ENCODE results near the gene PNRC2. TPM values are rescaled to one million over a fixed set of nuclear protein-coding genes. Genes with fewer than 3 reads are reported as not detected.
A peak's percentile ranks its signal among the peaks of the same experiment; 100 is the strongest.

Gene PNRC2
- total and polyA plus RNA-seq, 10 of the 15 experiments (the other 5 are each of a cell fraction or from before 2014, with no cell fraction given): 106 to 205 (median 163) TPM

DNA sequence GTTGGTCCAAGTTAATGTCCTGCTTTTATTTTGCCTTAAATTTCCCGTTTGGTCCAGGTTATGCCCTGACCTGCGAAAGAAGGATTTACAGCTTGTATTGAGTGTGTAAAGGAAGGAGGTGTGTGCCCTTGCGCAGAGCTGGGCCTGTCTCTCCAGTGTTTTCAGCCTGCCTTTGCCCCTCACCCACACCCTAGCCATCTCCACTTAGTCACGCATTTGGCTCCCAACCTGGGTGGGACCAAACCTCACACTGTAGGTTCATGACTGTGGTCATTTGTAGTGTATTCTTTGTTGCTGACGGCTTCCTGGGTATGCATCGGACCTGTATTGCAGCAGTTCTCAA, 21.1 kb downstream of the PNRC2 start:
- H3K36me3 ChIP-seq (ENCODE audit: control insufficient read depth in 2 of 2, insufficient read depth in 2 of 2, low read length in 1 of 2): peaks cover 0 to 8% of the 10 kb centered on the region in 2 experiments; a peak in 3 of 4 replicates
- no peaks in the 10 kb centered on the region for H3K27me3 ChIP-seq (replicated peaks in 1 of 2; ENCODE audit: control insufficient read depth in 2 of 2, insufficient read depth in 2 of 2, low read length in 1 of 2)
- peak; percentile 70 for ATAC-seq
- H3K9me3 ChIP-seq (replicated peaks; ENCODE audit: control insufficient read depth, insufficient read depth, low read length): no peaks in the 10 kb centered on the region
- H3K4me2 ChIP-seq (ENCODE audit: control insufficient read depth, insufficient read depth): peak overlapping the region; percentile 100
- peaks cover 48% of the 10 kb centered on the region for H3K79me2 ChIP-seq (ENCODE audit: control insufficient read depth, insufficient read depth, low read length)
- H2AFZ ChIP-seq (ENCODE audit: control insufficient read depth, low read depth, low read length): peak overlapping the region; percentile 78
- ChIA-PET SMC1A (ENCODE audit: uncharacterized antibody, unreplicated experiment) (interaction anchor here (0.6 to 8.4 kb wide), 11 partner anchors 13 to 71 kb away, joined by 3 to 63 read pairs (median 5); partner anchors contain the start of gene PNRC2), CTCF (interaction anchor here (1.0 to 3.7 kb wide), 5 partner anchors 17 to 64 kb away, joined by 3 to 22 read pairs (median 6); no protein-coding TSS in a partner anchor), RAD21 (ENCODE audit: unreplicated experiment) (interaction anchor here (0.7 to 4.6 kb wide), 10 partner anchors 12 to 170 kb away, joined by 3 to 28 read pairs (median 4); no protein-coding TSS in a partner anchor), POLR2A (interaction anchor here (0.6 to 9.4 kb wide), 13 partner anchors 9 to 251 kb away, joined by 3 to 108 read pairs (median 6); partner anchors contain the start of gene PNRC2)
- H3K27ac ChIP-seq (ENCODE audit: control insufficient read depth, insufficient read depth): peak overlapping the region; percentile 98
- H3K4me1 ChIP-seq (ENCODE audit: control insufficient read depth, insufficient read depth, low read length): peaks cover 14% of the 10 kb centered on the region
- 15% methylated on average over 6 of the region's 6 CpGs for WGBS (ENCODE audit: insufficient coverage, insufficient replicate concordance, low lambda C conversion rate, missing lambda C conversion rate)
- intact Hi-C loops (cut with micrococcal nuclease; ENCODE audit: unreplicated experiment): loop anchor here (2.0 kb wide), 2 partner anchors 16 to 22 kb away; partner anchors contain the start of gene PNRC2
- H4K20me1 ChIP-seq (ENCODE audit: control insufficient read depth, insufficient read depth): peaks cover 3% of the 10 kb centered on the region; the same call in 1 of the 2 replicates
- TSS peak; percentile 100 for BruUV-seq (replicated peaks)
- no peak for DNase-seq (ENCODE audit: low read depth, low spot score)
- H3K4me3 ChIP-seq: peak overlapping the region; percentile 56
- in situ Hi-C loops (cut with MboI): no loop called here
- peak overlapping the region; percentile 99 for H3K9ac ChIP-seq (ENCODE audit: control insufficient read depth, insufficient read depth, low read length)
- FAIRE-seq: peak; percentile 44
- TF ChIP-seq ZSCAN29 (IDR thresholded peaks at IDR 0.05): no peak
- TF ChIP-seq, protein P1, sequence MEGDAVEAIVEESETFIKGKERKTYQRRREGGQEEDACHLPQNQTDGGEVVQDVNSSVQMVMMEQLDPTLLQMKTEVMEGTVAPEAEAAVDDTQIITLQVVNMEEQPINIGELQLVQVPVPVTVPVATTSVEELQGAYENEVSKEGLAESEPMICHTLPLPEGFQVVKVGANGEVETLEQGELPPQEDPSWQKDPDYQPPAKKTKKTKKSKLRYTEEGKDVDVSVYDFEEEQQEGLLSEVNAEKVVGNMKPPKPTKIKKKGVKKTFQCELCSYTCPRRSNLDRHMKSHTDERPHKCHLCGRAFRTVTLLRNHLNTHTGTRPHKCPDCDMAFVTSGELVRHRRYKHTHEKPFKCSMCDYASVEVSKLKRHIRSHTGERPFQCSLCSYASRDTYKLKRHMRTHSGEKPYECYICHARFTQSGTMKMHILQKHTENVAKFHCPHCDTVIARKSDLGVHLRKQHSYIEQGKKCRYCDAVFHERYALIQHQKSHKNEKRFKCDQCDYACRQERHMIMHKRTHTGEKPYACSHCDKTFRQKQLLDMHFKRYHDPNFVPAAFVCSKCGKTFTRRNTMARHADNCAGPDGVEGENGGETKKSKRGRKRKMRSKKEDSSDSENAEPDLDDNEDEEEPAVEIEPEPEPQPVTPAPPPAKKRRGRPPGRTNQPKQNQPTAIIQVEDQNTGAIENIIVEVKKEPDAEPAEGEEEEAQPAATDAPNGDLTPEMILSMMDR (IDR thresholded peaks at IDR 0.05 in 2 of 3, conservative IDR thresholded peaks at IDR 0.05 in 1 of 3; ENCODE audit: control insufficient read depth in 2 of 3, extremely low read depth in 1 of 3, insufficient read depth in 1 of 3, low read depth in 3 of 3, low read length in 3 of 3): no peak
- TF ChIP-seq ZZZ3 (IDR thresholded peaks at IDR 0.05; ENCODE audit: control insufficient read depth, insufficient read length, low read depth): no peak
- TF ChIP-seq, protein P2, sequence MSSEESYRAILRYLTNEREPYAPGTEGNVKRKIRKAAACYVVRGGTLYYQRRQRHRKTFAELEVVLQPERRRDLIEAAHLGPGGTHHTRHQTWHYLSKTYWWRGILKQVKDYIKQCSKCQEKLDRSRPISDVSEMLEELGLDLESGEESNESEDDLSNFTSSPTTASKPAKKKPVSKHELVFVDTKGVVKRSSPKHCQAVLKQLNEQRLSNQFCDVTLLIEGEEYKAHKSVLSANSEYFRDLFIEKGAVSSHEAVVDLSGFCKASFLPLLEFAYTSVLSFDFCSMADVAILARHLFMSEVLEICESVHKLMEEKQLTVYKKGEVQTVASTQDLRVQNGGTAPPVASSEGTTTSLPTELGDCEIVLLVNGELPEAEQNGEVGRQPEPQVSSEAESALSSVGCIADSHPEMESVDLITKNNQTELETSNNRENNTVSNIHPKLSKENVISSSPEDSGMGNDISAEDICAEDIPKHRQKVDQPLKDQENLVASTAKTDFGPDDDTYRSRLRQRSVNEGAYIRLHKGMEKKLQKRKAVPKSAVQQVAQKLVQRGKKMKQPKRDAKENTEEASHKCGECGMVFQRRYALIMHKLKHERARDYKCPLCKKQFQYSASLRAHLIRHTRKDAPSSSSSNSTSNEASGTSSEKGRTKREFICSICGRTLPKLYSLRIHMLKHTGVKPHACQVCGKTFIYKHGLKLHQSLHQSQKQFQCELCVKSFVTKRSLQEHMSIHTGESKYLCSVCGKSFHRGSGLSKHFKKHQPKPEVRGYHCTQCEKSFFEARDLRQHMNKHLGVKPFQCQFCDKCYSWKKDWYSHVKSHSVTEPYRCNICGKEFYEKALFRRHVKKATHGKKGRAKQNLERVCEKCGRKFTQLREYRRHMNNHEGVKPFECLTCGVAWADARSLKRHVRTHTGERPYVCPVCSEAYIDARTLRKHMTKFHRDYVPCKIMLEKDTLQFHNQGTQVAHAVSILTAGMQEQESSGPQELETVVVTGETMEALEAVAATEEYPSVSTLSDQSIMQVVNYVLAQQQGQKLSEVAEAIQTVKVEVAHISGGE (CRISPR knock-in tag; IDR thresholded peaks at IDR 0.05): no peak
- TF ChIP-seq, protein P3, sequence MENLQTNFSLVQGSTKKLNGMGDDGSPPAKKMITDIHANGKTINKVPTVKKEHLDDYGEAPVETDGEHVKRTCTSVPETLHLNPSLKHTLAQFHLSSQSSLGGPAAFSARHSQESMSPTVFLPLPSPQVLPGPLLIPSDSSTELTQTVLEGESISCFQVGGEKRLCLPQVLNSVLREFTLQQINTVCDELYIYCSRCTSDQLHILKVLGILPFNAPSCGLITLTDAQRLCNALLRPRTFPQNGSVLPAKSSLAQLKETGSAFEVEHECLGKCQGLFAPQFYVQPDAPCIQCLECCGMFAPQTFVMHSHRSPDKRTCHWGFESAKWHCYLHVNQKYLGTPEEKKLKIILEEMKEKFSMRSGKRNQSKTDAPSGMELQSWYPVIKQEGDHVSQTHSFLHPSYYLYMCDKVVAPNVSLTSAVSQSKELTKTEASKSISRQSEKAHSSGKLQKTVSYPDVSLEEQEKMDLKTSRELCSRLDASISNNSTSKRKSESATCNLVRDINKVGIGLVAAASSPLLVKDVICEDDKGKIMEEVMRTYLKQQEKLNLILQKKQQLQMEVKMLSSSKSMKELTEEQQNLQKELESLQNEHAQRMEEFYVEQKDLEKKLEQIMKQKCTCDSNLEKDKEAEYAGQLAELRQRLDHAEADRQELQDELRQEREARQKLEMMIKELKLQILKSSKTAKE (IDR thresholded peaks at IDR 0.05; ENCODE audit: low read depth, poor library complexity, severe bottlenecking): peak; percentile 77
- TF ChIP-seq, protein P4, sequence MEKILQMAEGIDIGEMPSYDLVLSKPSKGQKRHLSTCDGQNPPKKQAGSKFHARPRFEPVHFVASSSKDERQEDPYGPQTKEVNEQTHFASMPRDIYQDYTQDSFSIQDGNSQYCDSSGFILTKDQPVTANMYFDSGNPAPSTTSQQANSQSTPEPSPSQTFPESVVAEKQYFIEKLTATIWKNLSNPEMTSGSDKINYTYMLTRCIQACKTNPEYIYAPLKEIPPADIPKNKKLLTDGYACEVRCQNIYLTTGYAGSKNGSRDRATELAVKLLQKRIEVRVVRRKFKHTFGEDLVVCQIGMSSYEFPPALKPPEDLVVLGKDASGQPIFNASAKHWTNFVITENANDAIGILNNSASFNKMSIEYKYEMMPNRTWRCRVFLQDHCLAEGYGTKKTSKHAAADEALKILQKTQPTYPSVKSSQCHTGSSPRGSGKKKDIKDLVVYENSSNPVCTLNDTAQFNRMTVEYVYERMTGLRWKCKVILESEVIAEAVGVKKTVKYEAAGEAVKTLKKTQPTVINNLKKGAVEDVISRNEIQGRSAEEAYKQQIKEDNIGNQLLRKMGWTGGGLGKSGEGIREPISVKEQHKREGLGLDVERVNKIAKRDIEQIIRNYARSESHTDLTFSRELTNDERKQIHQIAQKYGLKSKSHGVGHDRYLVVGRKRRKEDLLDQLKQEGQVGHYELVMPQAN (conservative IDR thresholded peaks at IDR 0.05): no peak; the same call in 1 of the 2 replicates
- TF ChIP-seq HCFC1 (IDR thresholded peaks at IDR 0.05; ENCODE audit: low read length): no peak
- TF ChIP-seq, protein P5, sequence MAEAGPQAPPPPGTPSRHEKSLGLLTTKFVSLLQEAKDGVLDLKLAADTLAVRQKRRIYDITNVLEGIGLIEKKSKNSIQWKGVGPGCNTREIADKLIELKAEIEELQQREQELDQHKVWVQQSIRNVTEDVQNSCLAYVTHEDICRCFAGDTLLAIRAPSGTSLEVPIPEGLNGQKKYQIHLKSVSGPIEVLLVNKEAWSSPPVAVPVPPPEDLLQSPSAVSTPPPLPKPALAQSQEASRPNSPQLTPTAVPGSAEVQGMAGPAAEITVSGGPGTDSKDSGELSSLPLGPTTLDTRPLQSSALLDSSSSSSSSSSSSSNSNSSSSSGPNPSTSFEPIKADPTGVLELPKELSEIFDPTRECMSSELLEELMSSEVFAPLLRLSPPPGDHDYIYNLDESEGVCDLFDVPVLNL (IDR thresholded peaks at IDR 0.05; ENCODE audit: low read depth, low read length): no peak
